NCI-H82 treated with DMSO at 0.1 percent for 48 hours (cell line): ENCODE measurements around the gene CPT1C.
"Not testable (repeated sequence)": the region's sequence is repeated elsewhere in the genome, so short reads cannot be mapped to it uniquely, and the experiment has no call there.

Experiments
- DNase-seq: peaks from one replicate; lab custom pipeline; 2025; ENCODE audit not compliant: unreplicated experiment; lab: John Stamatoyannopoulos, UW

CPT1C gene

GRCh38 chr19:49701271-49701786, 10.4 kb downstream of the CPT1C start:
- no peak for DNase-seq

DNA sequence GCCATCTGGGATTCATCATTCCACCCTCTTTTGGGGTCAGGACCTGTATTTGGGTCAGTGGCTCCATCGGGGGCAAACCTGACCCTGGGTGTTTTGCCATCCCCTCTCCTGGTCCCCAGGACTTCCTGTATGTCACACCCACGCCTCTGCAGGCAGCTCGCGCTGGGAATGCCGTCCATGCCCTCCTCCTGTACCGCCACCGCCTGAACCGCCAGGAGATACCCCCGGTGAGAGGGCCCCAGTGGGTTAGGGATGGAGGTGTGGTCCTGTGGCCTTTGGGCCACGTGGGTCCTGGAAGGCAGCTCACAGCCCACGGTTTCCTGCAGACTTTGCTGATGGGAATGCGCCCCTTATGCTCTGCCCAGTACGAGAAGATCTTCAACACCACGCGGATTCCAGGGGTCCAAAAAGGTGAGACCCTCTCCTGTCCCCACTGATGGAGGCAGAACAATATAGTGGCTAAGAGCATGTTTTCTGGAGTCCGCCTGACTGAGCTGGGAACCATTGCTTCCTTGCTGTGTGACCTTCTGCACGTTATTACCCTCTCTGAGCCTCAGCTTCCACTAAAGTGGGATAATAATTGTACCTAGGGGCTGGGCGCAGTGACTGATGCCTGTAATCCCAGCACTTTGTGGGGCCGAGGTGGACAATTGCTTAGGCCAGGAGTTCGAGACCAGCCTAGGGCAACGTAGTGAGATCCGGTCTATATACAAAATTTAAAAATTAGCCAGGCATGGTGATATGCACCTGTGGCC, 14.1 kb downstream of the CPT1C start:
- DNase-seq = no peak

GRCh38 chr19:49705919-49706318, 15.0 kb downstream of the CPT1C start:
- DNase-seq = no peak

DNA sequence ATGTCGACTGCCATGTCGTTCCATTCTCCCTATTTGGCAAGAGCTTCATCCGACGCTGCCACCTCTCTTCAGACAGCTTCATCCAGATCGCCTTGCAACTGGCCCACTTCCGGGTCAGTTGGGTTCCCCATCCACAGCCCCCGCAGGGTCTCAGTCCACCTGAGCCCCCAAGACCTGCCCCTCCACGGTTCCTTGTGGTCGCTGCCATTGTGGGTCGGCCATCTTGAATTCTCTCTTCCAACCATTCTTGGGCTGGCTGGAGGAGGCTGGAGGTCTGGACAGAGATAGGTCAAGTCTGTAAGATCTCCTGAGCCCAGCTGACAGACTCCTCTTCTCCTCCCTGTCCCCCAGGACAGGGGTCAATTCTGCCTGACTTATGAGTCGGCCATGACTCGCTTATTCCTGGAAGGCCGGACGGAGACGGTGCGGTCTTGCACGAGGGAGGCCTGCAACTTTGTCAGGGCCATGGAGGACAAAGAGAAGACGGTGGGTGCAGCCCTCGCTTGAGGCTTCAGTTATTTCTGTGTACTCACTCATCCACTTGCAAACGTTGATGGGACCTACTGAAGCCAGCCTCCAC, 19.5 kb downstream of the CPT1C start:
- no peak for DNase-seq

DNA sequence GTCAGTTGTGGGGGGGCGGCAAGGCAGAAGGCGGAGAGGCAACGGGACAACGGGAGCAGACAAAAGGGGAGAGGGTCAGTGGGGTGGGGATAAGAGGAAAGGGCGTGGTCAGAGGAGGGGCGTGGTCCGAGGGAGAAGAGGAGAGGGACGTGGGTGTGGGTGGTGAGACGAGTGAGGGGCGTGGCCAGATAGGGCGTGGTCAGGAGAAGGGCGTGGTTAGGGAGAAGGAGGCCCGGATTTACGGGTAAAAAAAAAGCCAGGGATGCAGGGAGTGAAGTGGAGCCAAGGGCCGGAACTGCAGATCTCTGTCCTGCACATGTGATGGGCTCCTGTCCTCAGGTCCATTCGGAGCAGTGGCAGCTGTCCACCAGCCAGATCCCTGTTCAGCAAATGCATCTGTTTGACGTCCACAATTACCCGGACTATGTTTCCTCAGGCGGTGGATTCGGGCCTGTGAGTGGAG, 21.5 kb downstream of the CPT1C start:
- DNase-seq = peak; percentile 88

DNA sequence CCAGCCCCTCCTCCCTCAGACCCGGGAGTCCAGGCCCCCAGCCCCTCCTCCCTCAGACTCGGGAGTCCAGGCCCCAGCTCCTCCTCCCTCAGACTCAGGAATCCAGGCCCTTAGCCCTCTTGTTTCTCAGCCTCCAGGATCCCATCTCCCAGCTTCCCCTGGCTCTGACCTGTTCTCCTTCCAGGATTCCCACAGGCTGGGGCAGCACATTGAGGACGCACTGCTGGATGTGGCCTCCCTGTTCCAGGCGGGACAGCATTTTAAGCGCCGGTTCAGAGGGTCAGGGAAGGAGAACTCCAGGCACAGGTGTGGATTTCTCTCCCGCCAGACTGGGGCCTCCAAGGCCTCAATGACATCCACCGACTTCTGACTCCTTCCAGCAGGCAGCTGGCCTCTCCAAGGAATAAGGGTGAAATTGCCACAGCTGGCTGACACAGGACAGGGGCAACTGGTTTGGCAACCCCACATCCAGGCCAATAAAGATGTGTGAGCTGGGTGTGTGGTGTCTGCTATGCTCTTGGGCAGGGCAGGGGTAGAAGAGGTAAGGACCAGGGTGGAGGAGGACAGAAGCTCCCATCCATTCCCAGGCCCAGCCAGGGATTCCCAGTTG, 22.4 kb downstream of the CPT1C start:
- no peak for DNase-seq

GRCh38 chr19:49716154-49716553, 25.2 kb downstream of the CPT1C start:
- no peak for DNase-seq

DNA sequence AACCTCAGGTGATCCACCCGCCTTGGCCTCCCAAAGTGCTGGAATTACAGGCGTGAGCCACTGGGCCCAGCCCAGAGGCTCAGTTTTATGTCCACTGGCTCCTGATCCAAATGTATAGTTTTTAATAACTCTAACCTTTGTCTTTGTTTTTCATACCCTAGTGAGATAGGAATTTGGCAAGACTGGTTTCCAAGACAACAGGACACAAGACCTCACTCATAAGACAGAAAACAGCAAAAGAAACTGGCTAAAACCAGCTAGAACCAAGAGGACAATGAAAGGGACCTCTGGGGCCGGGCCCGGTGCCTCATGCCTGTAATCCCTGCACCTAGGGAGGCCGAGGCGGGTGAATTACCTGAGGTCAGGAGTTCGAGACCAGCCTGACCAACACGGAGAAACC, 27.6 kb downstream of the CPT1C start:
- no peak for DNase-seq

DNA sequence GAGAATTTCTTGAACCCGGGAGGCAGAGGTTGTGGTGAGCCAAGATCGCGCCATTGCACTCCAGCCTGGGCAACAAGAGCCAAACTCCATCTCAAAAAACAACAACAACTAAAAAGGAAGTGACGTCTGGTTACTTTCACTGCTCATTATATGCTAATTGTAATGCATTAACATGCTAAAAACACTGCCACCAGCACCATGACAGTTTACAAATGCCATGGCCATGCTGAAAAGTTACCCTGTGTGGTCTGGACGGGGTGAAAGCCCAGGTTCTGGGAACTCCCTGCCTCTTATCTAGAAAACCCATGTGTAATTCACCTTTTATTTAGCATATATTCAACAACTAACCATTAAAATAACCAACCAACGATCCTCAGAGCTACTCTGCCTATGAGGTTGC, 28.1 kb downstream of the CPT1C start:
- DNase-seq = no peak

DNA sequence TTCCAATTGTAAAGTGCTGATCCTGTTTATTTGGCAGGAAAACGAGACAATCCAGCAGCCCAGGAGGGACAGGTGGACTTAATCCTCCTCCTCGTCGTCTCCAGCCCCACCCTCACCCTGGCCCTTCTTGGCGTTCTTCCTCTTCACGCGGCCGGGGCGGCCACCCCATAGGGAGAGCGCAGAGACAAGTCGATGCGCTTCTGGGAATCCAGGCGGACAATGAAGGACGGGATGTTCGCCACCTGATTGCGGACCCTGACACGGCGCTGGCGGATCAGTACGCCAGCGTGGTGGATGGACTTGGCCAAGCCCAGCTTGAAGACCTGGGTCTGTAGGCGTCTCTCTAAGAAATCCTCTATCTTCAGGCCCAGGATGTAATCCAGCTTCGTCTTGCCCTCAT, 28.5 kb downstream of the CPT1C start:
- DNase-seq = not testable (repeated sequence)

DNA sequence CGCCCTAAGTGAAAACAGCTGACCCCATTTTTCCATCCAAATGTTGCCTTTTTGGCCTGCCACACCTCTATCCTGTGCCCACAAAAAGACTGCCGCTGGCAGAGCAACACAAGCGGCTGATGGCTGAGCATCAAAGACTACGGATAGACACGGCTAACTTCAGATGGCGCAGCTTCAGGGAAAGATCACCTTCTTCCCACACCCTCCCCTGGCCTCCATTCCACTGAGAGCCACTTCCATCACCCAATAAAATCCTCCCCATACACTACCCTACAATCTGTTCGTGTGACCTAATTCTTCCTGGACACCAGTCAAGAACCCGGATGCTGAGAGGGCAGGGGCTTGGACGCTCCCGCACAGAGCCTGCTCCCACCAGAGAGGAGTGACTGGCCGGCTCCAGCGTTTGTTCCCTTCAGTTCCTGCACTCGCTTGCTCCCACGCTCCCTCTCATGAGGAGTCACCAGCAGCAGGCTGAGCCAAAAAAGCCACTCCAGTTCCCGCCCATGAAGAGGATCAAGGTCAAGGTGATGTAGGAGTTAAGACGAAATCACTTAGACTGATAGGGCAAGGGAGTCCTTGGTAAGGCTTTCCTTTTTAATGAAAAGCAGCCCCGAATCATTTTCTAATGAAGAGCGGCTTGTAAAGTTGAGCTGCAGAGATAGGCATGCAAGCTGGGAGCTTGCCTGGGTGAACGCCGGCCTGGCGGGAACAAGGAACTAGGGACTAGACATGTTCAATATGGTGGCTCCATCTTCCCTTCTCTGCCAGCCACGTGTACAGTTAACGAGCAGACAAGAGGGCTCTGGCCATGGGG, 36.5 kb downstream of the CPT1C start:
- peak; percentile 35 for DNase-seq

GRCh38 chr19:49730166-49730565, 39.2 kb downstream of the CPT1C start:
- DNase-seq = no peak

GRCh38 chr19:49738268-49738667, 47.4 kb downstream of the CPT1C start:
- no peak for DNase-seq

- no peak for DNase-seq
These were observed 48.2 kb downstream of the CPT1C start for GRCh38 chr19:49739098-49739497.

GRCh38 chr19:49739933-49740332, 49.0 kb downstream of the CPT1C start:
- no peak for DNase-seq

DNA sequence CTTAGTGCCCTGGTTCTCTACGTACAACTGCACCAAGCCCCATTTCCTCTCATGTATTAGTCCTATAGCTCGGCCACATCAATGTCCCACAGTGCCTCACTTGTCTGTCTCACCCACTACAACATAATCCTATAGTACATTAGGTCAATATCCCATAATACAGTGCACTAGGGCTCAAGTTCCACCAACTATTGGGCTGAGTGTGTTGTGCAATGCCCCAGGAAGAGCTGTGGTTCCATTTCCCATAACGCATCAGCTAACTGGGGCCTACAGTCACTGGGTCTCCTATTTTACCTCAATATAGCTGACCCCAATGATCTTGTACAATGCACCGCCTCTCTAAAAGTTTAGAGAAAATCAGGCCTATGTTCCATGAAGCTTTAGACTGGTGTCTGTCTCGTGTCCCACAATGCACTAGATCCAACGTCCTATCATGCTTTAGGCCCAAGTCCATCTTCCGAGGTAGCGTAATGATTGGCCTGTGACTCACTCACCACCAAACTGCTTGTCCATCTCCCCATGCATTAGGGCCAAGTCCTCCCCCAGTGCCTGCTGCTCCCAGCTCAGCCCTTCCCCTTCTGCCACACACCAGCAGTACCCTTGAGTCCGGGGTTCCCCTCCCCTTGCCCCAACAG, 50.4 kb downstream of the CPT1C start:
- no peak for DNase-seq

DNA sequence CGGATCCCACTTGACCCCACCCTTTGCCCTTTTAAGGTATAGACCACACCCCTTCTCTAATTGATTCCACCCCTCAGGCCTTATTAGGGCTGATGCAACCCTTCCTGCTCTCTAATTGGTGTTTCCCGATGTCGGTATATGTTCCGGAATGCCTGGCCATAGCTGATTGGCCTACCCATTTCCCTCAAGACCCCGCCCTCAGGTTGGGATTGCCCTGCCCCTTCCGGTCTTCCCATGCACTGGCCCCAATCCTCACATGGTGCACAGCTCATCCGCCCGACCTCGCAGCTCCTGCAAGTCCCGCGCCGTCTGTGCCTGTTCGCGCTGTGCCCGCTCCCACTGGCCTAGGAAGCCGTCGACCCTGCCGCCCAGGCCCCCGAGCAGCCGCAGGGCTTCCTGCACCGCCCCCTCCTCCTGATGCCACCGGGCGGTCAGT, 54.0 kb downstream of the CPT1C start:
- DNase-seq = no peak

GRCh38 chr19:49746206-49746958, 55.5 kb downstream of the CPT1C start:
- no peak for DNase-seq

DNA sequence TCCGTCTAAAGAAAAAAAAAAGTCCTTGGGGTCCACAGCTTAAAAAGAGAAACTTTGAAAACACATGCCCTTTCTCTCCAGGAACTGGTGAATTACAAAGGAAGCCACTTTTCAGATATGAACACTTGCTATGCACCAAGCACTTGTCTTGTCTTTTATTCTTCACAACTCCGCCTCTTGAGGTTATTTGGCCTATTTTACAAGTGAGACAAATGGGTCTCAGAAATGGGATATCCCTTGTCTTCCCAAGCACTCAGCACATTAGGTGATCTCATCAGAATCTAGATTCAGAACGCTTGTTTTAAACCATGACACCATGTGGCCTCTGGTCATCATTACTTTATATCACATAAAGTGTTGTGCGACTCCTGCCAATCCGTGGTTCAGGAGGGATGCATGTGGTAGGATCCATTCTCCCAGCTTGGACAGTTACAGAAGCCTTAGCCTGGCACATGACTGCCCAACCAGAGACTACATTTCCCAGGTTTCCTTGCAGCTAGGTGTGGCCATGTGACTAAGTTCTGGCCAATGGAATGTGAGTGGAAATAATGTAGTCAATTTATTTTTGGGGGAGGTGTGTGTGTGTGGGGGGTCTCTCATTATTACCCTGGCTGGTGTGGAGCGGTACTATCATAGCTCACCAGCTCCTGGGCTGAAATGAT, 58.3 kb downstream of the CPT1C start:
- no peak for DNase-seq

- no peak for DNase-seq
These were observed 58.9 kb downstream of the CPT1C start for GRCh38 chr19:49749771-49750170.
